ENCODE data around the gene BCAT1.

BCAT1 gene

DNA sequence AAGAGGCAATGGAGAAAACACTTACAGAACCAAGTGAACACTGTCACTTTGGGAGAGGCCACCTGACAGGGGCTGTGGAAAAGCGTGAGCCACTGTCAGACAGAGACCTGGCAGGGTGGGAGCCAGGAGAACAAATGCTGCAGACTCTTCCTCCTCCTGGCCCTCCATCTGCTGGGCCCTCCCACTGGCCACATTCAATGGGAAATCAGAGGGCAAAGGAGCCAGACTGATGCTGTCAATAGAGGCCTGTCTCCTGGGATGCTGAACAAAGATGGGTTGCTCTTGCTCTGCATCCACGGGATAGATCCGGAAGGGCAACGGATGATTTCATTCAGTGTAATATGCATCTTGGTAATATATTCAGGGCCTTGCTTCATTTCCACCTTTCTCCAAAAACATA lies 44.9 kb upstream of the BCAT1 start:
- peak overlapping the region in 1 of 3 experiments; percentile 7 for H3K27ac Mint-ChIP-seq
- no peaks in the 10 kb centered on the region for H3K36me3 Mint-ChIP-seq (ENCODE audit: low read depth)
- peaks cover 4% of the 10 kb centered on the region for H3K27me3 Mint-ChIP-seq (ENCODE audit: low read depth)
- no peak overlapping the region for H3K4me3 Mint-ChIP-seq
- H3K9me3 Mint-ChIP-seq, result no peaks in the 10 kb centered on the region
- TF ChIP-seq, protein P1, sequence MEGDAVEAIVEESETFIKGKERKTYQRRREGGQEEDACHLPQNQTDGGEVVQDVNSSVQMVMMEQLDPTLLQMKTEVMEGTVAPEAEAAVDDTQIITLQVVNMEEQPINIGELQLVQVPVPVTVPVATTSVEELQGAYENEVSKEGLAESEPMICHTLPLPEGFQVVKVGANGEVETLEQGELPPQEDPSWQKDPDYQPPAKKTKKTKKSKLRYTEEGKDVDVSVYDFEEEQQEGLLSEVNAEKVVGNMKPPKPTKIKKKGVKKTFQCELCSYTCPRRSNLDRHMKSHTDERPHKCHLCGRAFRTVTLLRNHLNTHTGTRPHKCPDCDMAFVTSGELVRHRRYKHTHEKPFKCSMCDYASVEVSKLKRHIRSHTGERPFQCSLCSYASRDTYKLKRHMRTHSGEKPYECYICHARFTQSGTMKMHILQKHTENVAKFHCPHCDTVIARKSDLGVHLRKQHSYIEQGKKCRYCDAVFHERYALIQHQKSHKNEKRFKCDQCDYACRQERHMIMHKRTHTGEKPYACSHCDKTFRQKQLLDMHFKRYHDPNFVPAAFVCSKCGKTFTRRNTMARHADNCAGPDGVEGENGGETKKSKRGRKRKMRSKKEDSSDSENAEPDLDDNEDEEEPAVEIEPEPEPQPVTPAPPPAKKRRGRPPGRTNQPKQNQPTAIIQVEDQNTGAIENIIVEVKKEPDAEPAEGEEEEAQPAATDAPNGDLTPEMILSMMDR (IDR thresholded peaks at IDR 0.05; ENCODE audit: unreplicated experiment in 3 of 3), result no peak
- H3K4me1 Mint-ChIP-seq, result peaks cover 20% of the 10 kb centered on the region

DNA sequence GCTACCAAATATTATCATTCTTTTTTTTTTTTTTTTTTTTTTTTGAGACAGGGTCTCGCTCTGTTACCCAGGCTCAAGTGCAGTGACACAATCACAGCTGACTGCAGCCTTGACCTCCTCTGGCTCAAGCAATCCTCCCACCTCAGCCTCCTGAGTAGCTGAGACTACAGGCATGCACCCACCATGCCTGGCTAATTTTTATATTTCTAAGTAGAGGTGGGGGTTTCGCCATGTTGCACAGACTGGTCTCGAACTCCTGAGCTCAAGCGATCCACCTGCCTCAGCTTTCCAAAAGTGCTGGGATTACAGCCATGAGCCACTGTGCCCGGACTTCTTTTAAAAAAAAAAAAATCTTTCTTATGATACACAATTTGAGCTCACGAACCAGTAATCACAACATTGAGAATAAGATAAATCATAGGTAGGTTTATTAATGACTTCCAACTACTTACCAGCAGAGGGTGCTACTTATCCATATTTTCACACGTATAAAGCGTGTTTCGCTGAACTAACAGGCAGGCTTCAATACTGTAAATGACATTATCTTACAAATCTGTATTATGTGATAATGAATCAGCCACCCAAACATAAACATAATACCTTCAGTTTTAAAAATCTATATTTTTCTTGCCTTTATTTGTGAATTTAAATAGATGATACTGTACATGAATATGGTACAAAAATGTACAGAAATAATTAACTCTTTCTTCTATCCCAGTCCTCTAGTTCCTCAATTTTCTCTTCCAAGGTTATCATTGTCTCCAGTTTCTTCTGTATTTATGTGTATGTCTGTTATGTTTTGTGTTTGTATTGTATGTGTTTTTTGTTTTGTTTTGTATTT lies 42.5 kb upstream of the BCAT1 start:
- TF ChIP-seq, protein P1 (IDR thresholded peaks at IDR 0.05; ENCODE audit: unreplicated experiment in 3 of 3), result peak; percentile 63 to 73 (median 67)
- Mint-ChIP-seq H3K27ac (no peak overlapping the region), H3K36me3 (ENCODE audit: low read depth) (no peaks in the 10 kb centered on the region), H3K27me3 (ENCODE audit: low read depth) (peaks cover 4% of the 10 kb centered on the region), H3K9me3 (no peaks in the 10 kb centered on the region), H3K4me1 (peaks cover 6% of the 10 kb centered on the region), H3K4me3 (no peak overlapping the region)

DNA sequence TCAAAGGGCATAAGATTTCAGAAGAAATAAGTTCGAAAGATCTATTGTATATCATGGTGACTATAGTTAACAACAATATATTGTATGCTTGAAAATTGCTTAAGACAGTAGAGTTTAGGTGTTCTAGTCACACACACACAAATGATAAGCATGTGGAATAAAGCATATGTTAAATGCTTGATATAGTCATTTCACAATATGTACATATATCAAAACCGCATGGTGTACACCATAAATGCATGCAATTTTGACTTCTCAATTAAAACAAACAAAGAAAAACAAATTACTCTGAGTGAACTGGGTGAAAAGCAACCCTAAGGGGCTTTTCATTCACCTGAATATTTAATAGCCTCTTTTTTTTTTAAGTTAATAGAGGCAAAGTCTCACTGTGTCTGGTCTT lies 40.3 kb upstream of the BCAT1 start:
- no peaks in the 10 kb centered on the region for H3K27me3 Mint-ChIP-seq (ENCODE audit: low read depth)
- H3K4me3 Mint-ChIP-seq, result no peak overlapping the region
- H3K4me1 Mint-ChIP-seq, result no peaks in the 10 kb centered on the region
- peaks cover 1% of the 10 kb centered on the region for H3K9me3 Mint-ChIP-seq
- TF ChIP-seq, protein P1 (IDR thresholded peaks at IDR 0.05; ENCODE audit: unreplicated experiment in 3 of 3), result no peak
- H3K36me3 Mint-ChIP-seq (ENCODE audit: low read depth), result no peaks in the 10 kb centered on the region
- H3K27ac Mint-ChIP-seq, result no peak overlapping the region

- Mint-ChIP-seq H3K27me3 (ENCODE audit: low read depth) (no peaks in the 10 kb centered on the region), H3K9me3 (peaks cover 12% of the 10 kb centered on the region), H3K27ac (no peak overlapping the region), H3K36me3 (ENCODE audit: low read depth) (no peaks in the 10 kb centered on the region), H3K4me3 (no peak overlapping the region), H3K4me1 (peaks cover 5% of the 10 kb centered on the region)
- TF ChIP-seq, protein P1 (IDR thresholded peaks at IDR 0.05; ENCODE audit: unreplicated experiment in 3 of 3), result no peak
These were observed 33.3 kb upstream of the BCAT1 start for GRCh38 chr12:24982250-24982649.

- H3K4me1 Mint-ChIP-seq, result peaks cover 11% of the 10 kb centered on the region
- H3K27ac Mint-ChIP-seq, result peak overlapping the region; percentile 37 to 95 (median 73)
- H3K9me3 Mint-ChIP-seq, result peaks cover 12% of the 10 kb centered on the region
- TF ChIP-seq, protein P1 (IDR thresholded peaks at IDR 0.05; ENCODE audit: unreplicated experiment in 3 of 3), result no peak
- no peaks in the 10 kb centered on the region for H3K27me3 Mint-ChIP-seq (ENCODE audit: low read depth)
- H3K4me3 Mint-ChIP-seq, result no peak overlapping the region
- no peaks in the 10 kb centered on the region for H3K36me3 Mint-ChIP-seq (ENCODE audit: low read depth)
These were observed 31.3 kb upstream of the BCAT1 start for GRCh38 chr12:24979976-24980730.
